Measurements from ENCODE around the gene SPN. TPM values are rescaled to one million over a fixed set of nuclear protein-coding genes. Genes with fewer than 3 reads are reported as not detected.

SPN gene
- total and polyA plus RNA-seq, 9 of the 15 experiments (the other 6 are each of a cell fraction or from before 2014, with no cell fraction given): 24.3 to 225 (median 79.4) TPM

DNA sequence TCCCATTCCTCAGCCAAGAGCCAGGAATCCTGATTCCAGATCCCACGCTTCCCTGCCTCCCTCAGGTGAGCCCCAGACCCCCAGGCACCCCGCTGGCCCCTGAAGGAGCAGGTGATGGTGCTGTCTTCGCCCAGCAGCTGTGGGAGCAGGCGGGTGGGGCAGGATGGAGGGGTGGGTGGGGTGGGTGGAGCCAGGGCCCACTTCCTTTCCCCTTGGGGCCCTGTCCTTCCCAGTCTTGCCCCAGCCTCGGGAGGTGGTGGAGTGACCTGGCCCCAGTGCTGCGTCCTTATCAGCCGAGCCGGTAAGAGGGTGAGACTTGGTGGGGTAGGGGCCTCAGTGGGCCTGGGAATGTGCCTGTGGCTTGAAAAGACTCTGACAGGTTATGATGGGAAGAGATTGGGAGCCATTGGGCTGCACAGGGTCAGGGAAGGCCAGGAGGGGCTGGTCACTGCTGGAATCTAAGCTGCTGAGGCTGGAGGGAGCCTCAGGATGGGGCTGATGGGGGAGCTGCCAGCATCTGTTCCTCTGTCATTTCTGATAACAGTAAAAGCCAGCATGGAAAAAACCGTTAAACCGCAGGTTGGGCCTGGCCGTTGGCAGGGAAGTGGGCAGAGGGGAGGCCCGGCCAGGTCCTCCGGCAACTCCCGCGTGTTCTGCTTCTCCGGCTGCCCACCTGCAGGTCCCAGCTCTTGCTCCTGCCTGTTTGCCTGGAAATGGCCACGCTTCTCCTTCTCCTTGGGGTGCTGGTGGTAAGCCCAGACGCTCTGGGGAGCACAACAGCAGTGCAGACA is at the start of gene SPN (continued):
- TF ChIP-seq DEAF1 (CRISPR knock-in tag; IDR thresholded peaks at IDR 0.05) (peak; percentile 15; the same call in 1 of the 2 replicates), ETS2 (tag; IDR thresholded peaks at IDR 0.05; ENCODE audit: borderline replicate concordance, poor library complexity, severe bottlenecking) (no peak), MXI1 (IDR thresholded peaks at IDR 0.05; ENCODE audit: low read depth, low read length) (peak; percentile 63; the same call in 1 of the 2 replicates), KLF1 (tag; IDR thresholded peaks at IDR 0.05) (peak; percentile 20; the same call in 1 of the 2 replicates), ATF1 (CRISPR knock-in tag; IDR thresholded peaks at IDR 0.05) (no peak), ATF1 (tag; IDR thresholded peaks at IDR 0.05) (peak; percentile 56), RREB1 (CRISPR knock-in tag; IDR thresholded peaks at IDR 0.05) (peak; percentile 77; the same call in 1 of the 2 replicates), EHMT2 (IDR thresholded peaks at IDR 0.05) (no peak), CREM (IDR thresholded peaks at IDR 0.05; ENCODE audit: low read depth) (peak; percentile 68), EP300 (IDR thresholded peaks at IDR 0.05; ENCODE audit: low read length) (peak; percentile 98), CBFA2T2 (conservative IDR thresholded peaks at IDR 0.05) (peak; percentile 91), BCL6 (CRISPR knock-in tag; IDR thresholded peaks at IDR 0.05) (no peak), ZNF436 (CRISPR knock-in tag; IDR thresholded peaks at IDR 0.05) (no peak), ETV6 (IDR thresholded peaks at IDR 0.05; ENCODE audit: borderline replicate concordance in 1 of 2, low read depth in 2 of 2, low read length in 1 of 2) (peak in 1 of 2 experiments; percentile 75; a peak in 1 of 4 replicates), ETV6 (CRISPR knock-in tag; IDR thresholded peaks at IDR 0.05; ENCODE audit: borderline replicate concordance) (no peak), ARNT (IDR thresholded peaks at IDR 0.05) (peak in 1 of 2 experiments; percentile 59; a peak in 1 of 4 replicates), TEAD1 (CRISPR knock-in tag; IDR thresholded peaks at IDR 0.05) (peak; percentile 37 to 68; a peak in 3 of 4 replicates), ELF2 (CRISPR knock-in tag; IDR thresholded peaks at IDR 0.05) (no peak; the same call in 1 of the 2 replicates), TAL1 (IDR thresholded peaks at IDR 0.05) (peak; percentile 82), BRD4 (IDR thresholded peaks at IDR 0.05) (no peak), ATF3 (IDR thresholded peaks at IDR 0.05) (no peak), ATF3 (CRISPR knock-in tag; conservative IDR thresholded peaks at IDR 0.05) (0 out of 2 replicates have a peak, but pooled peaks have one; percentile 32)
